DND-41 (cell line): Measurements from ENCODE around the gene KCMF1.

Source experiments
- ATAC-seq: fragments of 200-7000 bp; cut with Tn5 transposase; 3 replicates; pipeline ENCODE4 v1.9.1; 2021; ENCODE audit warnings: low read depth; ENCODE audit not compliant: insufficient read depth
- DNase-seq: peaks from one replicate; pipeline ENCODE4 v3.0.0-alpha.2; 2020
- H2AFZ ChIP-seq: 2 replicates; pipeline ENCODE4 v1.6.0; 2012; ENCODE audit warnings: low read depth, low read length
- H3K27ac ChIP-seq: 2 replicates; pipeline ENCODE4 v1.5.1; 2012; ENCODE audit warnings: low read length, inconsistent platforms
- H3K27me3 ChIP-seq: fragments of 200-600 bp; sonication (generic); 2 replicates; pipeline ENCODE4 v1.6.0; 2012; ENCODE audit warnings: low read length, mild to moderate bottlenecking, inconsistent platforms; ENCODE audit not compliant: insufficient read depth, poor library complexity
- H3K36me3 ChIP-seq: 2 replicates; pipeline ENCODE4 v1.5.1; 2012; ENCODE audit warnings: low read length, inconsistent platforms; ENCODE audit not compliant: insufficient read depth
- H3K4me1 ChIP-seq: 2 replicates; pipeline ENCODE4 v1.5.1; 2012; ENCODE audit warnings: mild to moderate bottlenecking, low read length; ENCODE audit not compliant: insufficient read depth
- H3K4me2 ChIP-seq: 2 replicates; pipeline ENCODE4 v1.6.0; 2012; ENCODE audit warnings: mild to moderate bottlenecking, moderate library complexity, low read length, inconsistent platforms; ENCODE audit not compliant: insufficient read depth
- H3K4me3 ChIP-seq, 2 experiments: fragments of 200-600 bp in 1 of 2; shearing (Covaris generic) in 1 of 2; 2 replicates each; pipeline ENCODE4 v1.5.1; 2012 to 2016; ENCODE audit warnings: inconsistent platforms in 2 of 2, low read length in 2 of 2, mild to moderate bottlenecking in 2 of 2, low read depth in 1 of 2, moderate library complexity in 1 of 2
- H3K79me2 ChIP-seq: 2 replicates; pipeline ENCODE4 v1.6.0; 2012; ENCODE audit warnings: low read length, inconsistent platforms; ENCODE audit not compliant: insufficient read depth
- H3K9ac ChIP-seq: 2 replicates; pipeline ENCODE4 v1.6.0; 2012; ENCODE audit warnings: low read depth, mild to moderate bottlenecking, inconsistent platforms, low read length, moderate library complexity
- H3K9me3 ChIP-seq: 2 replicates; pipeline ENCODE4 v1.5.1; 2012; ENCODE audit warnings: low read length, moderate library complexity, mild to moderate bottlenecking, inconsistent platforms; ENCODE audit not compliant: insufficient read depth, severe bottlenecking
- H4K20me1 ChIP-seq: 2 replicates; pipeline ENCODE4 v1.6.0; 2012; ENCODE audit warnings: low read length; ENCODE audit not compliant: insufficient read depth
- CTCF ChIP-seq: IDR thresholded peaks from 2 replicates; pipeline ENCODE4 v1.5.1; 2012; ENCODE audit warnings: borderline replicate concordance, low read length, moderate library complexity, mild to moderate bottlenecking; ENCODE audit not compliant: poor library complexity, severe bottlenecking; ENCODE audit errors: extremely low read depth
- EZH2 ChIP-seq: IDR thresholded peaks from 3 replicates; pipeline ENCODE4 v1.6.1; 2012; ENCODE audit warnings: borderline replicate concordance, low read depth, mild to moderate bottlenecking, moderate library complexity, low read length, inconsistent platforms; ENCODE audit not compliant: severe bottlenecking

KCMF1 gene

GRCh38 chr2:84995826-84996225 is 24.9 kb downstream of the KCMF1 start:
- Histone ChIP-seq H2AFZ (no peak overlapping the region), H4K20me1 (peaks cover 74% of the 10 kb centered on the region), H3K4me2 (no peak overlapping the region), H3K36me3 (peaks cover 5% of the 10 kb centered on the region; the same call in 1 of the 2 replicates), H3K4me3 (no peak overlapping the region), H3K27ac (no peak overlapping the region), H3K4me1 (no peaks in the 10 kb centered on the region), H3K27me3 (no peaks in the 10 kb centered on the region), H3K9ac (no peak overlapping the region), H3K79me2 (peaks cover 99% of the 10 kb centered on the region), H3K9me3 (no peaks in the 10 kb centered on the region)
- ATAC-seq, result no peak
- TF ChIP-seq CTCF (no peak), EZH2 (no peak)
- DNase-seq, result no peak

- H3K4me1 ChIP-seq, result no peaks in the 10 kb centered on the region
- H3K4me3 ChIP-seq, result no peak overlapping the region
- H3K27me3 ChIP-seq, result no peaks in the 10 kb centered on the region
- H2AFZ ChIP-seq, result no peak overlapping the region
- no peak for TF ChIP-seq CTCF
- TF ChIP-seq EZH2, result no peak
- ATAC-seq (no peak), DNase-seq (no peak)
- no peak overlapping the region for H3K4me2 ChIP-seq
- H3K9ac ChIP-seq, result no peak overlapping the region
- peaks cover 99% of the 10 kb centered on the region for H3K79me2 ChIP-seq
- peaks cover 72% of the 10 kb centered on the region for H4K20me1 ChIP-seq
- H3K9me3 ChIP-seq, result no peaks in the 10 kb centered on the region
- peaks cover 9% of the 10 kb centered on the region; the same call in 1 of the 2 replicates for H3K36me3 ChIP-seq
- H3K27ac ChIP-seq, result no peak overlapping the region
Observed at GRCh38 chr2:84996909-84997308, 25.9 kb downstream of the KCMF1 start.

- TF ChIP-seq CTCF, result no peak
- TF ChIP-seq EZH2, result no peak
- peaks cover 99% of the 10 kb centered on the region for H3K79me2 ChIP-seq
- no peaks in the 10 kb centered on the region for H3K4me1 ChIP-seq
- no peak overlapping the region for H3K4me2 ChIP-seq
- no peaks in the 10 kb centered on the region for H3K9me3 ChIP-seq
- no peak overlapping the region for H2AFZ ChIP-seq
- no peak overlapping the region for H3K9ac ChIP-seq
- ATAC-seq (no peak), DNase-seq (no peak)
- H3K4me3 ChIP-seq, result no peak overlapping the region
- no peak overlapping the region for H3K27ac ChIP-seq
- H3K36me3 ChIP-seq, result peaks cover 12% of the 10 kb centered on the region; the same call in 1 of the 2 replicates
- peaks cover 69% of the 10 kb centered on the region for H4K20me1 ChIP-seq
- H3K27me3 ChIP-seq, result no peaks in the 10 kb centered on the region
Observed at GRCh38 chr2:84999553-84999955, 28.6 kb downstream of the KCMF1 start.

- ATAC-seq, result no peak
- H3K9me3 ChIP-seq, result no peaks in the 10 kb centered on the region
- H3K79me2 ChIP-seq, result peaks cover 99% of the 10 kb centered on the region
- TF ChIP-seq EZH2 (no peak), CTCF (no peak)
- no peak overlapping the region for H3K4me3 ChIP-seq
- no peak for DNase-seq
- no peaks in the 10 kb centered on the region for H3K27me3 ChIP-seq
- no peak overlapping the region for H2AFZ ChIP-seq
- H3K27ac ChIP-seq, result no peak overlapping the region
- H3K36me3 ChIP-seq, result peaks cover 12% of the 10 kb centered on the region; the same call in 1 of the 2 replicates
- no peak overlapping the region for H3K4me2 ChIP-seq
- H3K4me1 ChIP-seq, result no peaks in the 10 kb centered on the region
- H3K9ac ChIP-seq, result no peak overlapping the region
- H4K20me1 ChIP-seq, result peaks cover 61% of the 10 kb centered on the region; the same call in 1 of the 2 replicates
Observed at GRCh38 chr2:85001595-85001994, 30.6 kb downstream of the KCMF1 start.
